ELF-1 (cell line): ENCODE data around the gene MYO5C.
"Not testable (repeated sequence)": the region's sequence is repeated elsewhere in the genome, so short reads cannot be mapped to it uniquely, and the experiment has no call there.

Source experiments
- DNase-seq: peaks from one replicate; pipeline ENCODE4 v3.0.0-alpha.2; 2016; ENCODE audit warnings: low read depth, low spot score

The MYO5C gene

DNA sequence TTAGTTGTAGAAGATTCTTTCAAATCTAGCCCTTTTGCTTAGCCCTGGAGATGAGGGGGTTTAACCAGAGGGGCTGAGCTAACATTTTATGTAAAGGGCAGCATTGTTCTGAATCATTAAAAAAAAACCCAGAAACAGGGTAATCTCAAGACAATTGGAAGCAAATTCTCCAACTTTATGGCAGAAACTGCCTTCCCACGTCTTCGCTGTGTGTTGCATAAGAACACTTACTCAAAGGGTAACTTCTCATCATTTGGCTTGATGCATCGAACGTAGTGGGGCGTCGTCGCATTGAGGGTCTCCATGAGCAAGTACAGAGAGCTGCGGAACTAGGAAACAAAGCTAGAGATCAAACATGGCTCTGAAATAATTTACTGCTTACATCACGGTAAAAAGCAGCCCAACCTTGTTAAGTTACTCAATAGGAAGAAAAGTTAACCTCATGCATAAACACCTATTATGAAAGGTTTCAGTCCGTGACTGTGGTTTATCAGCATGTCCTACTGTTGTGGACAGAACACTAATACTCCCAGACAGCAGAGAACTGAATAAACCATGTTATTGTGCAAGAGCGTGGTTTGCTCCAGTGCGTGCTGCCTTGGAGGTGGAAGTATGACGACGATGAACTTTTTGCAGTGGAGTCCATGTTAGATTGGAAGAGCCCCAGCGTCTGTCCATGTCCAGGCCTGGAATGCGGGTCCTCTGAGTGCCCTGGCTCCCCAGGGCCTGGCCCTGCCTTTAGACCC, 48.7 kb downstream of the MYO5C start:
- no peak for DNase-seq

DNA sequence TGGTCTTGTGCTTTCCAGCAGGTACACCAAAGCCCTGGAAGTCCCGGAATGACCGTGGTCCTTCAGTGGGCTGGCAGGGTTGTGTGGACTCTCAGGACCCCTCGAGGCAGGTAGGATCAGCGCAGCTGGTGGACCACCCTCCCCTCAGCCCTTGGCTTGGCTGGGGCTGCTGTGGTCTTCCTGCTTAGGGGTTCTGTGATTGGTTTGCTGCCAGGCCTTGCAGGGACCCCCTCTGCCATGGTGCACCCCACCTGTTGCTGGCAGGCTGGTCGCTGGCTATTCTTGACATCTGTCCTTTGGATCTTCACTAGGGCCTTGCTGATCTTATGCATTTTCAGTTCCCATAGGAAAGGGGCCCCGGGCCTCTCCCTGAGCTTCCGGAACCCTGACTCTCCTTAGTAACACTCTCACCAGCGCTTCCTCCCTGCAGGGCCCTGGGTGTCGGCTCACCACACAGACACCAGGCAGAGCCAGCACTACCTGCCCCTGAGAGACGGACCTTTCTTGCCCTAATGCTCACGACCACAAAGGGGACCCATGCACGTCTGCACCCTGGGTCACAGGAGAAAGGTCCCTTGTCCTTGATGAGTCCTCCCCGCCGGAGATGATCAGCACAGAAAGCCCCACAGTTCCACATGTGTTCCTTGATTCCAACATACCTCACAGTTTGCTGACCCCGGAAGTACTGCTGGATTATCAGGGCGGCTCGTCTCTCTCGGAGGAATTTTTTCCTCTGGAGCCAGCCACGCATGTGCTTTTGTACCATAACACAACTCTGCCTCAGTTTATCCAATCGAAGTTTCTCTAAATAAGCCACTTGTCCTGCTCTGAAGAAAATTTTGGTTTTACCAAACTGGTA, 51.7 kb downstream of the MYO5C start:
- DNase-seq: no peak

DNA sequence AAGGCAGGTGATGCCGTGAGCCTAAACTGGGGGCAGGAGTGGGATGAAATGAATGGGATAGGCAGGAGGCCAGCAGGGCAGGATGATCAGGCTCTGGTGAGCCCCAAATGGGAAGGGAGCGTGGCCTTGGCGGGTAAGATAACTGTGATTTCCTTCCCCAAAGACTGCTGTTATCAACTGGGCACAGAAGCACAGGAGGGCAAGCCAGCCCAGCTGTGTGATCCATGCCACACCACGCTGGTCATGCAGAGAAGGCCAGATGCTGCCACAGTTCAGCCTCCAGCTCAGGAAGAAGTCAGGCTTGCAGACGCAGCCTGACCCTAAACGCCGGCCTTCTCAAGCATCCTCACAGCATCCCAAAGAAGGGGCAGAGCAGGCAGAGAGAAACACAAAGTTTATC, 52.3 kb downstream of the MYO5C start:
- no peak for DNase-seq

DNA sequence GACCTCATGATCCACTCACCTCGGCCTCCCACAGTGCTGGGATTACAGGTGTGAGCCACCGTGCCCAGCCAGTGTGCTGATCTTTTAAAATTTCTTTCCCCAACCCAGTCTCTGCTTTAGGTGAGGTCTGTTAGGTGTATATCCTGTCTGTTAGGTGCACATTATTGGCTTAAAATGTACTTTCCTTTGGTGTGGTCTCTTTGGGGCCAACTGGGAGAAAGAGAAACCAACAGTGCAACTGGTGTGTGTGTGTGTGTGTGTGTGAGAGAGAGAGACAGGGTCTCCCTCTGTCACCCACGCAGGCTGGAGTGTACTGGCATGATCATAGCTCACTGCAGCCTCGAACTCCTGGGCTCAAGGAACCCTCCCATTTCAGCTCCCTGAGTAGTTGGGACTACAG, 54.1 kb downstream of the MYO5C start:
- no peak for DNase-seq

DNA sequence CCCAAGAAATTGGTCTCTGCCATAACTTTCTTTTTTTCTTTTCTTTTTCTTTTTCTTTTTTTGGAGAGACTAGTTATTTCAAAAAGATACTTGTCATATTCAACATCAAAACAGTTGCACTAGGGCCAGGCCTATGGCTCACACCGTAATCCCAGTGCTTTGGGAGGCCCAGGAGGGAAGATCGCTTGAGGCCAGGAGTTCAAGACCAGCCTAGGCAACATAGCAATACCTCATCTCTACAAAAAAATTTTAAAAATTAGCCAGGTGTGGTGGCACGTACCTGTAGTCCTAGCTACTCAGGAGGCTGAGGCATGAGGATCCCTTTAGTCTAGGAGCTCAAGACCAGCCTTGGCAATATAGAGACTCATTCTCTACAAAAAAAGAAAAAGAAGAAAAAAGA, 55.4 kb downstream of the MYO5C start:
- no peak for DNase-seq

DNA sequence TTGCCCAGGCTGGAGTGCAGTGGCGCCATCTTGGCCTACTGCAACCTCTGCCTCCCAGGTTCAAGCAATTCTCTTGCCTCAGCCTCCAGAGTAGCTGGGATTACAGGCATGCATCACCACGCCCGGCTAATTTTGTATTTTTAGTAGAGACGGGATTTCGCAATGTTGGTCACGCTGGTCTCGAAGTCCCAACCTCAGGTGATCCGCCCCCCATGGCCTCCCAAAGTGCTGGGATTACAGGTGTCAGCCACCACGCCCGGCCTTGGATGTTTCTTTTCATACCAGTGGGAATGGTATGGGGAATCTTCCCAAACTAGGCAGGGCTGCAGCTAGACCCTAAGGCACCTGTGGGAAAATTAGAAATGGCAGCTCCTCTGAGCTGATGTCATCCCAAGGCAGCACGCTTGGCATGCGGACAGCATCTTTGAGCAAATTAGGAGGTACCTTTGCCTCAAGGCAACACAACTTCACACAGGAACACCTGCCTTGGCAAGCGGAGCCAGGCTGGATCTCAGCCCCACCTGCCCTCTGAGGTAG, 56.5 kb downstream of the MYO5C start:
- DNase-seq: not testable (repeated sequence)

DNA sequence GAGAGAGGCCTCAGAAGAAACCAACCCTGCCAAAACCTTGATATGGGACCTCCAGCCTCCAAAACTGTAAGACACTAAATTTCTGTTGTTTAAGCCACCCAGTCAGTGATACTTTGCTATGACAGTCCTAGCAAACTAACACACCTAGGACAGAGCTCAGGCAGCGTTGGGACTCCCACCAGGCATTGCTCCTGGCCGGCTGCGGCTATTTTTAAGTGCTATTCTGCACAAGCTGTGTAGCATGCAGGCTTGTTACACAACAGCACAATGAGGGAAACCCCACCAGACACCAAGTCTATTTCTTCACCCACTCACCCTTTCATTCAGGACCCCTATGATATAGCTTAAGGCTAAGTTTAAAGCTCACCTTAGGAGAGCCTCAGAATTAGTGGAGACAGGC, 57.5 kb downstream of the MYO5C start:
- DNase-seq: no peak

DNA sequence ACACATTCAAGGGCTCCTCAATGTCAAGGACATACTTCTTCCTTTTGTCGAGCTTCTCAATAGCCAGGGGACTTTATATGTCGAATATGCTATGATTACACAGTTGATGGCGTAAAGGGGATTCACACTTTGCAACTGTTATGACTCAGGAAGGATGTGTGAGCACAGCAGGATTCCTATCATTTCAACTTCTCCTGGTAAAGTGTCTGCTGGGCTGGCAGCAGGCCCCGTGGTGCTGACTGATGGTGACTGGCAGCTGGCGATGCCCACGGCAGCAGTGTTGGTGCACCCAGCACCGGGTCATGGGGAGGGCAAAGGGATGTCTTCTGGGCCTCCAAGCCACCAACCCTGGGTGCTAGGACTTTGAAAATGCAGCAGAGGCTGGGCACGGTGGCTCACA, 59.6 kb downstream of the MYO5C start:
- no peak for DNase-seq

DNA sequence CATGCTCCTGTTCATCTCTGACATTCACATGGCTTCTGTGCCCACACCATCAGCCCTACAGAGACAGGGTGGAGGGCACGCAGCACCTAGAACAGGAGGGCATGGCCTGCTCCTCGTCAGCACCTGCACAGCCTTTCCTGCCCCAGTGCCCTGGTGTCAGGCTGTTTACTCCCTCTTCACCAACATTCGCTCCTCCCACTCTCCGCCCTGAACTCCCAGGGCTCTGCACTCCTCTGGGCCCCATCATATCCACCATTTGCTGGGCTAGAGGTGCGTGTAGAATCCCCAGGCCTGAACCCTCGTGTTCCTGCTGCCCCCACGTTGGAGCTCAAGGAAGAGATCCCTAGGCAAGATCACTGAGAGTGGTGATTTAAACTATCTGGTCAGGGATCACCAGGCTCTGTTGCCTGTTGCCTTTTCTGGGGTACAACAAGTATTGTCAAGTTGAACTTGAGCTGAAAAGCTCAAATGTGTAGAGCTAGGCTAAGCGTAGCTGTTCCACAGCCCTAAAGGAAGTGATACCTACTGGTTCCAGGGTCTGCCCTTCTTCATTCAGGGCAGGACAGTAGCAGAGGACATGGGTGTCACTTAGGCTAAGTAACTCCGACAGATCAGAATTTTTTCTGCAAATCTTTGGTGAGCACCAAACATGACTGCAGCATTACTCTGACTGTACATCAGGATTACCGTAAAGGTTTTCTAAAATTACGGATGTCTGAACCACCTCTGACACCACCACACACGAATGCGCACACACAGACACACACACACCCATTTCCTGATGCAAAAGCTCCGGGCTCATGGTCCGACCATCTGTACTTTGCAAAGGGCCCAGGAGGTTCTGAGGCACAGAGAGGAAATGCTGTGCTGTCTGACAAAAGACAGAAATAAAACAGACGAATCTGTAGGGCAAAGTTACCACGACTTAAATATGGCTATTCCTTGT, 60.7 kb downstream of the MYO5C start:
- DNase-seq: no peak

DNA sequence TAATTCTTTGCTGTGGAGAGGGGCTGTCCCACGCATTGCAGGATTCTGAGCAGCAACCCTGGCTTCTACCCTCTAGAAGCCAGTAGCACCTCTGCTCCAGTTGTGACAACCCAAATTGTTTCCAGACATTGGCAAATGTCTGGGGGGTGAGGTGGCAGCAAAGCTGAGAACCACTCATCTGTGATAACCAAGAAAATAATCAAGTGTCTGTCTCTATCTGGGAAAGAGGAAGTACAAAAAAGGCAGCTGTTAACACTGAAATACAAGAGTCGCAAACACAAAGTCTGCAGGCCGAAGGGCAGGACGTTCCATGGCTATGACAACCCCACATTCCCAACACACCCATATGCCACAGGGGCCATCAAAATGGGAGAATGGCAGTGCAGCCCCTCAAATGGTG, 62.2 kb downstream of the MYO5C start:
- DNase-seq: no peak

DNA sequence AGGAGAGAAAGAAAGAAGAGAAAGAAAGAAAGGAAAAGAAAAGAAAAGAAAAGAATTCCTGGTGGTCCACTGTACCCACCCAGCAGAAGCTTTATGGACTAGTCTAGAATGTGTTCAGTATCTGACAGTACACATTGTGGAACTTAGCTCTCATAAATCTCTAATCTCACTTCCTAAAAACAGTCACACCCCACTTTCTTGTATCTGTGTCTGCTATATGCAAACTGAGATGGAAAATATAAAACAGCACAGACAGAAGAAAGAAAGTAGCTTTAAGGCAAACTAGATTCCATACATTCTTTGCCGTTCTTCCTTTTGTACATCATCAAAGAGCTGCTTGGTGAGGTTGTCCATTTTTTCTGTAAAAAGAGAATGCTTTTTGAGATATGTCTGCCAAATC, 63.3 kb downstream of the MYO5C start:
- DNase-seq: no peak

DNA sequence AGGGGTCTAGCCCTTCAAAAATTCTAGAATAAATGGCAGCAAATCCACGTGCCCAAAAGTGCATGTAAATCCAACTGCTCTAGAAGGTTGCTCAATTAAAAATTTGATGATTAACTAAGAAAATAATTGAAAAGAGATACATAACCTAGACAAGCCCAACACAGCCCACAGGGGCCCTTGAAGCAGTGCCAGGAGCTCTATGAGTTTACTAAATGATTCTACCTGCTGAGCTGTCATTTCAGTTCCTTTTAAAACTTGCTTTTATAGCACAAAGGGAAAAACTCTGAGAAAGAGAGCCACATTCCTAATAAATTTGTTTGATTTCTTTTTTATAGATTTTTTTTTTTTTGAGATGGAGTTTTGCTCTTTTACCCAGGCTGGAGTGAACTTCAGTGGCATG, 65.5 kb downstream of the MYO5C start:
- DNase-seq: no peak

DNA sequence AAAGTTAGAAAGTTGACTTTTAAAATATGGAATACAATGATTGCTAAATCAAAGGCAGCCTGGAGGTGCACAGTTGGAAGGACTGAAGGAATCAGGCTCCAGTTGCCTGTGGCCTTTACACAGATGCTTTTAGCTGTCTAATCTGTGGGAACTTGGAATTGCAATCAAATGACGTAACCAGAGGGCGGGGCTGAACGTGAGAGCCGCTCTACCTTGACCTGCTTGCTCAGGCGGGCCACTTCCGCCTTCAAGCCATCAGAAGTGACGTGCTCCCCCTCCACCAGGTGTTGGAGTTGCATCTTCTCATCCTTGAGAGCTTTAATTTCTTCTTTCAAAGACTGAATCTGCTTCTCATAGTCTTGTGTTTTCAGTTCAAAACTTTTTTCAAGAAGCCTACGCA, 66.7 kb downstream of the MYO5C start:
- peak; percentile 88 for DNase-seq

DNA sequence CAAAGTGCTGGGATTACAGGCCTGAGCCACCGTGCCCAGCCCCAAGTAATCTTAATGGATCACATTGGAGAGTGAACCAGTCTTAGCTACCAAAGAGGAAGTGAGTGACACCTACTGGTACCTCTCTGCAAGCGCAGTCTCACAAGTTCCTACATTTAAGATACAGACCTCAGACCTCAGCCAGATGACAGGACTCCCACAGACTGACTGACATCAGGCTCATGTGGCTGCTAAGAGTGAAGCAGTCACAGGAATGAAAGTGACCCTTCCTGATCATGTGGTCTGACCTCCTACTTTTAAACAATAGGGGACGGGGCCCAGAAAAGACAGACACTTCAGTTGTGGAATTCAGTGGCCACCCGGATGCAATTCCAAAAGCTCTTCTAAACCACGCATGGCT, 68.1 kb downstream of the MYO5C start:
- DNase-seq: peak; percentile 85

DNA sequence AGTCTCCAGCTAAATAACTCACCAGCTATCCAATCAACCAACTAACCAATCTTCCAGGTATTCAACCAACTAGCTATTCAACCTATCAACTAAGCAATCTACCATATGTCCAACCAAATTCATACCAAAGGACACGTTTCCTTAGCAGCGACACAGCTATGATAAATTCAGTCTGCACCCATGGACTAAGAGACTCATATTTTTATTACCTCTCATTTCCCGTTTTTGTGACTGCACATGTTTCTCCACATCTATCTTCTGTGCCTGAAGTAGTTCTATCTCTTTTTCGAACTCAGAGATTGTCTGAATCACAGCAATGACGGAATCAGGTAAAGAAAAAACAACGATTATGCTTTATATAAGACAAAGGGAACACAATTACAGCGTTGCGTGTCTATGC, 70.4 kb downstream of the MYO5C start:
- DNase-seq: no peak

DNA sequence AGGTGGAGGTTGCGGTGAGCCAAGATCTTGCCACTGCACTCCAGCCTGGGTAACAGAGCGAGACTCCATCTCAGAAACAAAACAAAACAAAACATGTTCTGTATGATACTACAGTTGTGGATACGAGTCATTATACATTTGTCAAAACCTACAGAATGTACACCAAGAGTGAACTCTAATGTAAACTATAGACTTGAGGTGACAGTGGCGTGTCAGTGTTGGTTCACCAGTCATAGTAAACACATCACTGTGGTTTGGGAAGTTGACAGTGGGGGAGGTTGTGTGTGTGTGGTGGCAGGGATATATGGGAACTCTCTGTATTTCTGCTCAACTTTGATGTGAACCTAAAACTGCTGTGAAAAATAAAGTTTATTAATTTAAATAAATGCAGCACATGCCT, 71.4 kb downstream of the MYO5C start:
- DNase-seq: no peak

DNA sequence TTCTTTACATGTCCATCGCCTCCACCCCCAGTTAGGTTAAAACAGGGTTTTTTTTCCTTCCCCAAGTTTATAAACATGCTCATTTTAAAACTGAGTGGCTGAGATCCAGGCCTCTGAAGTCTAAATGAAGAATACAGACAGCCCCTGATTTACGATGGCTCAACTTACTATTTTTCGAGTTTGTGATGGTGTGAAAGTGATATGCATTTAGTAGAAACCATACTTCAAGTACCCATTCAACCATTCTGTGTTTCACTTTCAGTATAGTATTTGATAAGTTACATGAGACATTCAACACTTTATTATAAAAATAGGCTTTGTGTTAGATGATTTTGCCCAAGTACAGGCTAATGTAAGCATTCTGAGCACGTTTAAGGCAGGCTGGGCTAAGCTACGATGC, 73.9 kb downstream of the MYO5C start:
- no peak for DNase-seq

DNA sequence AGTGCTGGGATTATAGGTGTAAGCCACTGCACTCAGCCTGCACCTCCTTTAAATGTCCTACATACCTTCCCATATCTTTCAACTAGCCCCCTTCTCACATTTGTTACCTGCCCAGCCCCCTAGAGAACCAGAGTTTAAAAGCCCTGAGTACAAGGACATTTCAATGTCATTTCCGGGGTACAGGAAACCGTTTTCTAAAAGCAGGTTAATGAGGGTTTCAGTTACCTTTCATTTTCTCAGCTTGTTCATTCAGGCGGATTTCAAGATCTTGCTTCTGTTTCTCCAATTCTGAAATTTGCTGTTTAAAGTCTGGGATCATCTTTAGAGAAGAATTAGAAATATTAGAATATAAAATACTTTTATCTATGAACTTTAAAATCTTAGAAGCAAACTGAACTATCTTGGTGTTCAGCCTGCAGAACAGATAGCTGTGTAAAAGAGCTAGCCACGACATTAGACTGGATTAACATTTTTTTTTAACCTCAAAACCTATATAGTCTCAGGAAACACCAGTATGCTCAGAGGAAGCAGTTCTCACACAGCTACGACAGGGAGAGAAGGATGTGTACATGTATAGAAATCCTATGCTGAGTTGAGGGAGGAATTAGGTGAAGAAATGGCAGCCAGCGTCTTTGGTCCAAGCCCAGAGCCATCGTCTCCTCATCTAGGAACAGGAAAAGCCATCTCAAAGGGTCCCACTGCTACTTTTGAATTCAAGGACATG, 74.5 kb downstream of the MYO5C start:
- no peak for DNase-seq

DNA sequence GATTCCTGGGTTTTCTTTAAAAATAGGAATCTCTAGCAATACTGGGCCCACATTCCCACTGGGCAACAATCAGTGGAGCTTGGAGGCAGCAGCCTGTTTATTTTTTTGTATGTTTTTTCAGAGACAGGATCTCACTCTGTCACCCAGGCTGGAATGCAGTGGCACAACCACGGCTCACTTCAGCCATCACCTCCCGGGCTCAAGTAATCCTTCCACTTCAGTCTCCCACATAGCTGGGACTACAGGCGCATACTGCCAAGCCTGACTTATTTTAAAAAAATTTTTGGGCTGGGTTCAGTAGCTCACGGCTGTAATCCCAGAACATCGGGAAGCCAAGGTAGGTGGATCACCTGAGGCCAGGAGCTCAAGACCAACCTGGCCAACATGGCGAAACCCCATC, 75.4 kb downstream of the MYO5C start:
- DNase-seq: no peak

DNA sequence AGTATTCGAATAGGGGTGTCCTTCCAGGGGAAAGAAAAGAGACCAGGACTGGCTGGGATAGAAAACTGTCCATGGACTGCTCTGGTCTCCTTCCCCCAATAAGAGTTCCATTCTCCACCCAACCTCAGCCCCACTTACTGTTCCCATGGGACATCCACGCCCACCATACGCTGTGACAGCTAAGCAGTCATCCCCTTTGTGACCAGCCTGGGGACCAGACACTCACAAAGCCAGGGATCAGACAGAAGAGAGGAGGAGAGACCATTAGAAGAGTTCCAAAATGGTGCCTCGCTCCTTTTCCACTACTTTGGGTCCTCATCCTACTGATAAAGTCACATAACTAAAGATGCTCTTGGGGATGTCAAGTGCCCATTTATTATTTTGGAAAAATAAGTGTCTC, 76.8 kb downstream of the MYO5C start:
- DNase-seq: no peak

DNA sequence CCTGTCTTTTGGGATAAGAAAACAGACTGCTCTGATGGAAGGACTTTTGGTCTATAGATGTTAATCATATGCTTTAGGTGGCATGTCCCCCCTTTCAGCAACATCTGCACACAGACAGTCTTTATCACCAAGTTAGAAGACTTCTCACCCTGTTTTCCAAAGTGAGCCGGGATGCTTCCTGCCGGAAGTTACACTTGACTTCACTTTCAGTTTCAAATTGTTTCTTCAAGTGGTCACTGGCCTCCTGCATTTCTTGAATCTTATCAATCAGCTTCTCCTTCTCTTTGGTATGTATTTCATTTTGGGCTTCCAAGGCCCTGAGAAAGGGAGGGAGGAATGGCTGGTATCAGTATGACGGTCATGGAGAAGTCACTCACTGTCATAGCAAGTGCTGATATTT, 77.2 kb downstream of the MYO5C start:
- DNase-seq: no peak
